ENCODE data around the gene TCEAL5.
"Not testable (repeated sequence)": the region's sequence is repeated elsewhere in the genome, so short reads cannot be mapped to it uniquely, and the experiment has no call there.

The TCEAL5 gene

DNA sequence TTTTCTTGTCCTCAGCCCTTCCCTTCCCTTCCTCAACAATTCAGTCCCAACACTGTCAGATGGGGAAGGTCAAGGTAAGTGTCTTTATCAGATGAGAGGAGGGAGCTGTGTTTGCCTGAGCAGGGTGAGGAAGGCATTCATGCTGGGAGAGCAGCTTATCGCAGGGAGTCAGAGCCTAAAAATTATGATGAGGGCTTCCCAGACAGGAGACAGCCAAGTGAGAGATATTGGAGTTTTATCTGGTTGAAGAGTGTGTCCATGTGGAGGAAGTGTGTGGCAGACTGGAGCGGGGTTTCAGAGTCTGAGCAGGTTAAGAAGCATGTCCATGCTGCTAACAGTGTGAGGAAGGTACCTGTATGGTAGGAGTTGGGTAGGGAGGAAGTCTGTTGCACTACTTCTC is 43.3 kb downstream of the TCEAL5 start:
- DNase-seq = no peak

GRCh38 chrX:103225918-103226317 is 50.6 kb downstream of the TCEAL5 start:
- DNase-seq = not testable (repeated sequence)

Measured in Kasumi-1 (cell line).